Parathyroid adenoma (tissue), 2 donors: ENCODE measurements around the gene RNPC3.

ENCODE experiments used
- H2AFZ ChIP-seq: fragments of 300-600 bp; sonication (generic); one replicate; pipeline ENCODE4 v1.7.0; 2017; ENCODE audit warnings: antibody characterized with exemption, mild to moderate bottlenecking
- H3K27ac ChIP-seq: fragments of 300-600 bp; sonication (generic); one replicate; pipeline ENCODE4 v1.7.0; 2017
- H3K27me3 ChIP-seq: fragments of 300-600 bp; sonication (generic); one replicate; pipeline ENCODE4 v1.7.0; 2017; ENCODE audit warnings: low read length; ENCODE audit not compliant: control insufficient read depth, insufficient read depth
- H3K36me3 ChIP-seq: fragments of 300-600 bp; sonication (generic); one replicate; pipeline ENCODE4 v1.7.0; 2017; ENCODE audit warnings: low read length; ENCODE audit not compliant: control insufficient read depth, insufficient read depth
- H3K4me1 ChIP-seq: fragments of 300-600 bp; sonication (generic); one replicate; pipeline ENCODE4 v1.7.0; 2017; ENCODE audit warnings: control low read depth
- H3K4me2 ChIP-seq: fragments of 300-600 bp; sonication (generic); one replicate; pipeline ENCODE4 v1.7.0; 2017; ENCODE audit warnings: low read length
- H3K4me3 ChIP-seq: fragments of 300-600 bp; sonication (generic); one replicate; pipeline ENCODE4 v1.7.0; 2017; ENCODE audit warnings: low read depth, low read length
- H3K79me2 ChIP-seq: fragments of 300-600 bp; sonication (generic); one replicate; pipeline ENCODE4 v1.7.0; 2017; ENCODE audit warnings: control low read depth
- H3K9ac ChIP-seq: fragments of 300-600 bp; sonication (generic); one replicate; pipeline ENCODE4 v1.7.0; 2017; ENCODE audit warnings: mild to moderate bottlenecking
- H3K9me3 ChIP-seq: fragments of 300-600 bp; sonication (generic); one replicate; pipeline ENCODE4 v1.7.0; 2017; ENCODE audit warnings: low read length; ENCODE audit not compliant: control insufficient read depth
- TF ChIP-seq, protein P1 (sequence below): fragments of 300-600 bp; sonication (generic); IDR thresholded peaks from one replicate; pipeline ENCODE4 v1.7.0; 2017; ENCODE audit warnings: antibody characterized with exemption, mild to moderate bottlenecking
- donor health status: primary hyperparathyroidism.

Gene RNPC3

DNA sequence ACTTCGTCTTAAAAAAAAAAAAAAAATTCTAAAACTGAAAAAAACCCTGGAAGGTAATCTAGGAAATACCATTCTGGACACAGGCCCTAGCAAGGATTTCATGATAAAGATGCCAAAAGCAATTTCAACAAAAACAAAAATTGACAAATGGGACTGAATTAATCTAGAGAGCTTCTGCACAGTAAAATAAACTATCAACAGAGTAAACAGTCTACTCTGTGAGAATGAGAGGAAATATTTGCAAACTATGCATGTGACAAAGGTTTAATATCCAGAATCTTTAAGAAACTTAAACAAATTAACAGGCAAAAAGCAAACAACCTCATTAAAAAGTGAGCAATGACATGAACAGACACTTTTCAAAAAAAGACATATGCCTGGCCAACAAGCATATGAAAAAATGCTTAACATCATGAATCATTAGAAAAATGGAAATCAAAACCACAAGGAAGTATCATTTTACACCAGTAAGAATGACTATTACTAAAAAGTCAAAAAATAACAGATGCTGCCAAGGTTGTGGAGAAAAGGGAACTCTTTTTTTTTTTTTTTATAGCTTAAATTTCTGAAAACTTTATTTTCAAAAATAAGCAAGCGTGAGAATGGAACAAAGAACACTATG lies 29.4 kb upstream of the RNPC3 start:
- H3K9me3 ChIP-seq, result no peaks in the 10 kb centered on the region
- H3K9ac ChIP-seq, result no peak overlapping the region
- H3K4me1 ChIP-seq, result no peaks in the 10 kb centered on the region
- H2AFZ ChIP-seq, result no peak overlapping the region
- TF ChIP-seq, protein P1, sequence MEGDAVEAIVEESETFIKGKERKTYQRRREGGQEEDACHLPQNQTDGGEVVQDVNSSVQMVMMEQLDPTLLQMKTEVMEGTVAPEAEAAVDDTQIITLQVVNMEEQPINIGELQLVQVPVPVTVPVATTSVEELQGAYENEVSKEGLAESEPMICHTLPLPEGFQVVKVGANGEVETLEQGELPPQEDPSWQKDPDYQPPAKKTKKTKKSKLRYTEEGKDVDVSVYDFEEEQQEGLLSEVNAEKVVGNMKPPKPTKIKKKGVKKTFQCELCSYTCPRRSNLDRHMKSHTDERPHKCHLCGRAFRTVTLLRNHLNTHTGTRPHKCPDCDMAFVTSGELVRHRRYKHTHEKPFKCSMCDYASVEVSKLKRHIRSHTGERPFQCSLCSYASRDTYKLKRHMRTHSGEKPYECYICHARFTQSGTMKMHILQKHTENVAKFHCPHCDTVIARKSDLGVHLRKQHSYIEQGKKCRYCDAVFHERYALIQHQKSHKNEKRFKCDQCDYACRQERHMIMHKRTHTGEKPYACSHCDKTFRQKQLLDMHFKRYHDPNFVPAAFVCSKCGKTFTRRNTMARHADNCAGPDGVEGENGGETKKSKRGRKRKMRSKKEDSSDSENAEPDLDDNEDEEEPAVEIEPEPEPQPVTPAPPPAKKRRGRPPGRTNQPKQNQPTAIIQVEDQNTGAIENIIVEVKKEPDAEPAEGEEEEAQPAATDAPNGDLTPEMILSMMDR, result no peak
- H3K79me2 ChIP-seq, result no peaks in the 10 kb centered on the region
- no peak overlapping the region for H3K4me2 ChIP-seq
- H3K27me3 ChIP-seq, result no peaks in the 10 kb centered on the region
- no peak overlapping the region for H3K27ac ChIP-seq
- H3K36me3 ChIP-seq, result no peaks in the 10 kb centered on the region
- no peak overlapping the region for H3K4me3 ChIP-seq

DNA sequence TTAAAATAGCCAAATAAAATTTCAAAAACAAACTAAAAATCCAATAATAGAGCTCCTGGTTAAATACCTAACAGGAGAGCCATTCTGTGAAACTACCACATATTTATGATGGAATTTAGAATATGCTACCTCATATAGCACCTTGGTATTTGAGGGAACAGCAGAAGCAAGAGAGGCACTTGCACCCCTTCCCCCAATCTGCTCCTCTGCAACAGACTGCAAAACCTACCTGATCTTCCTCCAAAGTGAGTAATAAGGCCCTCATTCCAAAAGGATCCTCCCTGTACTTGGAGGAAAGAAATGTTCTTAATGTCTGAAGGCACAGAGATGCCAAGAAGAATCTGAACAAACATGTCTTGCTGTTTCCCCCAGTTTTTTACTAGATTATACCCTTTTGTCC lies 28.1 kb upstream of the RNPC3 start:
- TF ChIP-seq, protein P1, result no peak
- Histone ChIP-seq H3K27ac (no peak overlapping the region), H3K79me2 (no peaks in the 10 kb centered on the region), H3K4me3 (no peak overlapping the region), H2AFZ (no peak overlapping the region), H3K9ac (no peak overlapping the region), H3K4me2 (no peak overlapping the region), H3K27me3 (no peaks in the 10 kb centered on the region), H3K9me3 (no peaks in the 10 kb centered on the region), H3K36me3 (no peaks in the 10 kb centered on the region), H3K4me1 (no peaks in the 10 kb centered on the region)

DNA sequence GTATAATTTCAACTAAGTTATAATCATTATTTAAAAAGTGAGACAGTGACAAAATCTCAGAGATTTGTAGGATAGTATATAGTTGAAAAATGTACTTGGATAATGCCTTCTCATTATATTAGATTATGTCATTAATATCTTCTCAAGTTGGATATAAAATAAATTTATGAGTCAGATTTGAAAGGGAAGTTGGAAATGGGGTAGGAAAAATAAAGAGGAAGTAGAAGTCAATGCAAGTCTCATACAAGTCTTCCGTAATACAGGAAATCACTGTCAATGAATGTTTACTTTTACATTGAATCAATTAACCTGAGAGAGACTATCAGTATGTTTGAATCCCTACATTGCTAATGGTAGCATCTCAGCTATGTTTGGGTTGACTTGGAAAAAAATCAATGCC lies 16.2 kb upstream of the RNPC3 start:
- H3K9me3 ChIP-seq, result no peaks in the 10 kb centered on the region
- no peaks in the 10 kb centered on the region for H3K36me3 ChIP-seq
- no peaks in the 10 kb centered on the region for H3K4me1 ChIP-seq
- H3K4me2 ChIP-seq, result no peak overlapping the region
- no peak overlapping the region for H2AFZ ChIP-seq
- TF ChIP-seq, protein P1, result no peak
- H3K27ac ChIP-seq, result no peak overlapping the region
- H3K79me2 ChIP-seq, result no peaks in the 10 kb centered on the region
- no peaks in the 10 kb centered on the region for H3K27me3 ChIP-seq
- no peak overlapping the region for H3K9ac ChIP-seq
- H3K4me3 ChIP-seq, result no peak overlapping the region

DNA sequence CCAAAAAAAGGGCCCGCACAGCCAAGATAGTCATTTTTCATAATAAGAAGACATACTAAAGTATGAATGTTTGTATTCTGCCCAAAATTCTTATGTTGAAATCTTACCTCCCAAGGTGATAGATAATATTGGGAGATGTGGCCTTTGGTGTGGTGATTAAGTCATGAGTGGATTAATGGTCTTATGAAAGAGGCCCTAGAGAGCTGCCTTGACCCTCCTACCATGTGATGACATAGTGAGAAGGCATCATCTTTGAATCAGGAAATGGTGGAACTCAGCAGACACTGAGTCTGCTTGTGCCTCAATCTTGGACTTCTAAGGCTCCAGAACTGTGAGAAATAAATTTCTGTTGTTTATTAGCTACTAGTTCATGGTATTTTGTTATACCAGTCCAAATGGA lies 11.8 kb upstream of the RNPC3 start:
- Histone ChIP-seq H3K4me1 (no peaks in the 10 kb centered on the region), H3K4me3 (no peak overlapping the region), H3K36me3 (no peaks in the 10 kb centered on the region), H3K9ac (no peak overlapping the region), H3K9me3 (no peaks in the 10 kb centered on the region), H3K79me2 (no peaks in the 10 kb centered on the region), H3K27ac (no peak overlapping the region), H2AFZ (no peak overlapping the region), H3K27me3 (no peaks in the 10 kb centered on the region), H3K4me2 (no peak overlapping the region)
- TF ChIP-seq, protein P1, result no peak

DNA sequence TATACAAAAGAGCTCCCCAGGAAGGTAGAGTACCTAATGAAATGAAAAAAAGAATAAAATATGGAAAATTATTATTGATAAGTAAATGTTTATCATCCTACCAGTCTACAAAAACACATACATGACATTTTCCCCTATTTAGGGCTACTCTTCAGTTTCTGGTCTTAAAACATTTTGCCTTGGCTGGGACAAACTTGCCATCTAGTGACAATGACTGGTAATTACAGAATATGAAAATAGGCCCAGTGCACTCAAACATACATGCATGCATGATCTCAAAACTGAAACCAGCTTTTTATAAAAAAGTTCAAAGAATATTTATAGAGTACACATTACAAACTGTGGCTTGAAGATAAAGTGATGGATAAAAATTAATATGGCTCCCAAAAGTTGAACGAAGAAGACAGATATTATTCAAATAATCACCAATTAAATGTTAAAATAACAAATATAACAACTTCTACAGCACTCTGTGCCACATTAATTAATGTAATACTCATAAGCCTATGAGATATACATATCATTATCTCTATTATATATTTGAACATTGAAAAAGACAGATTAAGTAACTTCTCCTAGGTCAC lies 10.5 kb upstream of the RNPC3 start:
- H3K79me2 ChIP-seq, result no peaks in the 10 kb centered on the region
- no peaks in the 10 kb centered on the region for H3K9me3 ChIP-seq
- H3K4me1 ChIP-seq, result no peaks in the 10 kb centered on the region

More for the DNA sequence above, 10.5 kb upstream of the RNPC3 start:
- Histone ChIP-seq H3K4me3 (no peak overlapping the region), H3K4me2 (no peak overlapping the region), H3K27me3 (no peaks in the 10 kb centered on the region), H3K27ac (no peak overlapping the region), H2AFZ (no peak overlapping the region), H3K36me3 (no peaks in the 10 kb centered on the region), H3K9ac (no peak overlapping the region)
- TF ChIP-seq, protein P1, result peak; percentile 46
